ENCODE measurements around the gene TUBA8.
"Not testable (repeated sequence)": the region's sequence is repeated elsewhere in the genome, so short reads cannot be mapped to it uniquely, and the experiment has no call there.

GRCh38 chr22:18170284-18170683 is 59.7 kb downstream of the TUBA8 start:
- TF ChIP-seq, protein P1, sequence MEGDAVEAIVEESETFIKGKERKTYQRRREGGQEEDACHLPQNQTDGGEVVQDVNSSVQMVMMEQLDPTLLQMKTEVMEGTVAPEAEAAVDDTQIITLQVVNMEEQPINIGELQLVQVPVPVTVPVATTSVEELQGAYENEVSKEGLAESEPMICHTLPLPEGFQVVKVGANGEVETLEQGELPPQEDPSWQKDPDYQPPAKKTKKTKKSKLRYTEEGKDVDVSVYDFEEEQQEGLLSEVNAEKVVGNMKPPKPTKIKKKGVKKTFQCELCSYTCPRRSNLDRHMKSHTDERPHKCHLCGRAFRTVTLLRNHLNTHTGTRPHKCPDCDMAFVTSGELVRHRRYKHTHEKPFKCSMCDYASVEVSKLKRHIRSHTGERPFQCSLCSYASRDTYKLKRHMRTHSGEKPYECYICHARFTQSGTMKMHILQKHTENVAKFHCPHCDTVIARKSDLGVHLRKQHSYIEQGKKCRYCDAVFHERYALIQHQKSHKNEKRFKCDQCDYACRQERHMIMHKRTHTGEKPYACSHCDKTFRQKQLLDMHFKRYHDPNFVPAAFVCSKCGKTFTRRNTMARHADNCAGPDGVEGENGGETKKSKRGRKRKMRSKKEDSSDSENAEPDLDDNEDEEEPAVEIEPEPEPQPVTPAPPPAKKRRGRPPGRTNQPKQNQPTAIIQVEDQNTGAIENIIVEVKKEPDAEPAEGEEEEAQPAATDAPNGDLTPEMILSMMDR (IDR thresholded peaks at IDR 0.05): not testable (repeated sequence)
- not testable (repeated sequence) for TF ChIP-seq POLR2A (IDR thresholded peaks at IDR 0.05; ENCODE audit: low read depth); POLR2AphosphoS5 (IDR thresholded peaks at IDR 0.05)

Data from esophagus muscularis mucosa (tissue), 3 donors.